Epithelial cell of proximal tubule (primary cell): Measurements from ENCODE around the gene CBFA2T3. TPM values are rescaled to one million over a fixed set of nuclear protein-coding genes. Genes with fewer than 3 reads are reported as not detected.

Experiments
- DNase-seq: peaks from one replicate; pipeline ENCODE4 v3.0.0-alpha.2; 2011; ENCODE audit warnings: low read depth
- H3K4me3 ChIP-seq: 2 replicates; pipeline ENCODE4 v1.5.1; 2011; ENCODE audit warnings: low read depth, mild to moderate bottlenecking, low read length
- CTCF ChIP-seq: conservative IDR thresholded peaks from 2 replicates; pipeline ENCODE4 v1.5.1; 2012; ENCODE audit warnings: low read depth, mild to moderate bottlenecking, low read length
- total RNA-seq: library from RNA; depleted of rRNA; stranded (reverse); fragments of >200 nt; gene quantifications from 2 replicates; pipeline ENCODE4 v1.2.3, GENCODE V29; 2015

Gene CBFA2T3
- total RNA-seq: 0.86 TPM in 1 of 2 replicates, not detected in the other

GRCh38 chr16:88977018-88977811 is at the start of gene CBFA2T3:
Gene CBFA2T3, minus strand, starts transcription at chr16:88977207. Its CDS starts 400 bp downstream, at chr16:88976807.
- no peak for DNase-seq
- H3K4me3 ChIP-seq: no peak within 1 kb of the TSS
- TF ChIP-seq CTCF: no peak

DNA sequence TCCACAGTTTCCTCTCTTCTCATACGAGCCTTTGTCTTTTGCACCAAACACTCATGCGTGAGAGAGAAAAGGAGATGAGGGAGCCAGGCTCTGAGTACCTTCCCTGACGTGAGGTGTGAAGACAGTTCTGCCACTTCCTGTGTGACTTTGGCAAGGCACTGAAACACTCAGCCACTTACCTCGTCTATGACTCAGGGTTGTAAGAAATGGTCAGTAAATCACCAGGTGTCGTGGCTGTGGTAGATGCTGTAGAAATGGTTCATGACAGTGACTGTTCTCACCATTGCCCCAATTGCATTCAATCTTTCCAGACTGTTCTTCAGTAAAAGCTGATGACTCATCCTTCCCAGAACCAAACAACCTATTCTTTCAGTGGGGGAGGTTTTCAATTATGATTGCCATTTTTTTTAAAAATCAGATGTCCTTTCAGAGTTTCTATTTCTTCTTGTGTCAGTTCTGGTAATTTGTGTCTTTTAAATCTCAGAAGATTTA is 49.2 kb upstream of the CBFA2T3 start:
- no peak for TF ChIP-seq CTCF
- no peak overlapping the region for H3K4me3 ChIP-seq
- DNase-seq: no peak

GRCh38 chr16:89025636-89026035 is 48.6 kb upstream of the CBFA2T3 start:
- no peak for TF ChIP-seq CTCF
- DNase-seq: no peak
- H3K4me3 ChIP-seq: no peak overlapping the region

GRCh38 chr16:89024546-89025060 is 47.6 kb upstream of the CBFA2T3 start:
- no peak overlapping the region for H3K4me3 ChIP-seq
- no peak for DNase-seq
- no peak for TF ChIP-seq CTCF

- no peak overlapping the region for H3K4me3 ChIP-seq
- DNase-seq: no peak
- no peak for TF ChIP-seq CTCF
These were observed 46.9 kb upstream of the CBFA2T3 start for GRCh38 chr16:89023621-89024511.

DNA sequence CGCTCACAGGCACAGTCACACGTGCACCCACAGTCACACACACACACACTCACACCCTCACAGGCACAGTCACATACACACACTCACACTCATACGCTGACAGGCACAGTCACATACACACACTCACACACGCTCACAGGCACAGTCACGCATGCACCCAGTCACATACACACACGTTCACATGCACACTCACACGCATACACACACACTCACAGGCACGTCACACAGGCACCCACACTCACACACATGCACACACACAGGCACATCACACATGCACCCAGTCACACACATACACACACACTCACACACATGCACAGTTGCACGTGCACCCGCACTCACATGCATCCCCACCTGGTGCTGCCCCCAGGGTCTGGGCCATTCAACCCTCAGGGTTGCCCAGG is 46.1 kb upstream of the CBFA2T3 start:
- DNase-seq: no peak
- no peak for TF ChIP-seq CTCF
- H3K4me3 ChIP-seq: no peak overlapping the region
